Endothelial cell of umbilical vein (primary cell): ENCODE data around the gene COX5A. TPM values are rescaled to one million over a fixed set of nuclear protein-coding genes. Genes with fewer than 3 reads are reported as not detected.

Source experiments
- BruUV-seq: library from RNA; stranded (reverse); fragments of 400-500 nt; replicated peaks from 2 replicates; lab custom pipeline; 2021; lab: Mats Ljungman, UMichigan
- CTCF ChIA-PET: fragments of 300-600, 350-600 bp; sonication (Branson Sonifier 250); formaldehyde crosslinking; loops from one replicate; lab custom pipeline; 2021; ENCODE audit warnings: antibody characterized with exemption, inconsistent platforms; lab: Charles Lee
- POLR2A ChIA-PET: fragments of 300-600, 350-600 bp; sonication (Branson Sonifier 250); formaldehyde crosslinking; loops from one replicate; lab custom pipeline; 2021; ENCODE audit warnings: antibody characterized with exemption, inconsistent platforms; lab: Charles Lee
- DNase-seq: peaks from one replicate; pipeline ENCODE4 v3.0.0-alpha.2; 2011; ENCODE audit warnings: low read depth, low spot score
- FAIRE-seq: peaks from 2 replicates; lab custom pipeline; 2011; peaks lifted over from hg19 to GRCh38; lab: Jason Lieb, UNC
- H2AFZ ChIP-seq: 2 replicates; pipeline ENCODE4 v1.6.0; 2012; ENCODE audit warnings: low read depth, low read length, control low read depth, inconsistent platforms
- H3K27ac ChIP-seq: 2 replicates; pipeline ENCODE4 v1.5.1; 2011; ENCODE audit warnings: low read depth, mild to moderate bottlenecking, control low read depth, low read length, moderate library complexity; ENCODE audit not compliant: insufficient read depth
- H3K27me3 ChIP-seq, 2 experiments: 2 replicates each; pipeline versions ENCODE4 v1.6.0 to v1.6.1; 2011; ENCODE audit warnings: low read length in 2 of 2, mixed read lengths in 1 of 2; ENCODE audit not compliant: control insufficient read depth in 2 of 2, insufficient read depth in 2 of 2
- H3K36me3 ChIP-seq, 2 experiments: 2 replicates in 1 of 2; 3 replicates in 1 of 2; pipeline ENCODE4 v1.5.1; 2011; ENCODE audit warnings: low read length in 2 of 2, mild to moderate bottlenecking in 1 of 2, moderate library complexity in 1 of 2; ENCODE audit not compliant: control insufficient read depth in 2 of 2, insufficient read depth in 2 of 2; ENCODE audit errors: extremely low read depth in 1 of 2
- H3K4me1 ChIP-seq: 3 replicates; pipeline ENCODE4 v1.5.1; 2011; ENCODE audit warnings: mild to moderate bottlenecking, low read length; ENCODE audit not compliant: control insufficient read depth, insufficient read depth; ENCODE audit errors: extremely low read depth
- H3K4me2 ChIP-seq: 2 replicates; pipeline ENCODE4 v1.6.1; 2011; ENCODE audit warnings: low read length, control low read depth, mixed read lengths; ENCODE audit not compliant: insufficient read depth
- H3K4me3 ChIP-seq, 3 experiments: fragments of 200-600 bp in 1 of 3; sonication (generic), shearing (Covaris generic) in 1 of 3; replicated peaks in 1 of 3; 2 replicates each; pipeline ENCODE4 v1.5.1; 2011 to 2016; ENCODE audit warnings: control low read depth in 3 of 3, low read length in 3 of 3, mild to moderate bottlenecking in 2 of 3, inconsistent platforms in 1 of 3, low read depth in 1 of 3, moderate library complexity in 1 of 3; ENCODE audit not compliant: insufficient read depth in 1 of 3
- H3K79me2 ChIP-seq: 2 replicates; pipeline ENCODE4 v1.6.0; 2012; ENCODE audit warnings: low read length, inconsistent platforms; ENCODE audit not compliant: control insufficient read depth, insufficient read depth
- H3K9ac ChIP-seq: replicated peaks from 2 replicates; pipeline ENCODE3; 2011; ENCODE audit warnings: low read length, control low read depth; ENCODE audit not compliant: insufficient read depth; ENCODE audit errors: extremely low read depth
- H3K9me1 ChIP-seq: replicated peaks from 3 replicates; pipeline ENCODE4 v1.6.0; 2011; ENCODE audit warnings: mild to moderate bottlenecking, low read length; ENCODE audit not compliant: control insufficient read depth, insufficient read depth; ENCODE audit errors: extremely low read depth
- H3K9me3 ChIP-seq: replicated peaks from 2 replicates; pipeline ENCODE4 v1.5.1; 2012; ENCODE audit warnings: low read length, inconsistent platforms; ENCODE audit not compliant: control insufficient read depth, insufficient read depth
- H4K20me1 ChIP-seq: replicated peaks from 2 replicates; pipeline ENCODE3; 2011; ENCODE audit warnings: mild to moderate bottlenecking, low read length; ENCODE audit not compliant: control insufficient read depth, insufficient read depth; ENCODE audit errors: extremely low read depth
- CTCF ChIP-seq, 2 donors: IDR thresholded peaks; 1 replicate in 1 of 2; 2 replicates in 1 of 2; pipeline ENCODE4 v1.5.1; 2011; ENCODE audit warnings: low read length in 2 of 2, mild to moderate bottlenecking in 2 of 2, moderate library complexity in 2 of 2, control low read depth in 1 of 2, inconsistent platforms in 1 of 2, low read depth in 1 of 2; ENCODE audit not compliant: insufficient read depth in 1 of 2; ENCODE audit errors: extremely low read depth in 1 of 2
- EZH2 ChIP-seq: IDR thresholded peaks from 2 replicates; pipeline ENCODE4 v1.6.1; 2012; ENCODE audit warnings: borderline replicate concordance, low read depth, mild to moderate bottlenecking, moderate library complexity, low read length, inconsistent platforms; ENCODE audit not compliant: severe bottlenecking
- FOS ChIP-seq: IDR thresholded peaks from 2 replicates; pipeline ENCODE4 v1.6.1; 2011; ENCODE audit warnings: mild to moderate bottlenecking, low read length, moderate library complexity, borderline replicate concordance; ENCODE audit not compliant: insufficient read depth
- GATA2 ChIP-seq: IDR thresholded peaks from 2 replicates; pipeline ENCODE4 v1.7.0; 2011; ENCODE audit warnings: low read depth, mild to moderate bottlenecking, moderate library complexity, mixed read lengths, low read length; ENCODE audit not compliant: insufficient read length, insufficient read depth
- JUN ChIP-seq: IDR thresholded peaks from 2 replicates; pipeline ENCODE4 v1.6.1; 2011; ENCODE audit warnings: borderline replicate concordance, low read depth; ENCODE audit not compliant: insufficient read length, insufficient read depth
- MAX ChIP-seq: IDR thresholded peaks from 2 replicates; pipeline ENCODE4 v1.6.1; 2011; ENCODE audit not compliant: insufficient read depth, insufficient read length
- MYC ChIP-seq: IDR thresholded peaks from one replicate; pipeline ENCODE4 v1.6.1; 2011; ENCODE audit warnings: mild to moderate bottlenecking, low read depth, low read length
- POLR2A ChIP-seq: IDR thresholded peaks from 2 replicates; pipeline ENCODE4 v1.6.1; 2012; ENCODE audit warnings: low read depth, mild to moderate bottlenecking, control low read depth, low read length
- POLR2AphosphoS5 ChIP-seq: IDR thresholded peaks from 2 replicates; pipeline ENCODE4 v1.6.1; 2012; ENCODE audit warnings: low read depth, mild to moderate bottlenecking, control low read depth, low read length, moderate library complexity; ENCODE audit not compliant: insufficient read depth
- dilution Hi-C: fragments of 300-500 bp; cut with MboI; formaldehyde crosslinking; loops from one replicate; pipeline ENCODE4 v1.15.0; 2019; ENCODE audit warnings: low sequenced_read_pairs; ENCODE audit not compliant: extremely low pct_ligation_motif_present
- intact Hi-C: fragments of 100-400 bp; cut with micrococcal nuclease; formaldehyde crosslinking; loops from one replicate; pipeline ENCODE4 v1.10.0; 2022
- polyA plus RNA-seq, 4 experiments: library from polyadenylated mRNA; depleted of rRNA in 3 of 4; stranded (reverse) in 3 of 4; unstranded in 1 of 4; fragments of >200 nt; gene quantifications; 2 replicates each; pipeline versions ENCODE4 v1.2.1 to v1.2.3, GENCODE V29; 2011 to 2012; ENCODE audit warnings: missing spikeins in 1 of 4
- total RNA-seq: library from RNA; stranded (reverse); gene quantifications from 2 replicates; pipeline ENCODE4 v1.2.3, GENCODE V29; 2021

Gene COX5A
- total and polyA plus RNA-seq, 2 donors (not counting 3 experiments of a cell fraction or from before 2014, with no cell fraction given): 134 to 220 TPM

GRCh38 chr15:74977599-74977998 lies 39.7 kb upstream of the COX5A start:
- H3K4me1 ChIP-seq: no peaks in the 10 kb centered on the region
- H3K79me2 ChIP-seq: no peaks in the 10 kb centered on the region
- H4K20me1 ChIP-seq: no peaks in the 10 kb centered on the region
- ChIA-PET POLR2A (no interaction called here), CTCF (interaction anchor here (0.7 to 2.1 kb wide), 2 partner anchors 27 to 76 kb away, joined by 3 to 7 read pairs; no protein-coding TSS in a partner anchor)
- no peaks in the 10 kb centered on the region for H3K27me3 ChIP-seq
- H2AFZ ChIP-seq: no peak overlapping the region
- H3K27ac ChIP-seq: no peak overlapping the region
- H3K4me3 ChIP-seq: no peak overlapping the region
- H3K9me3 ChIP-seq: no peaks in the 10 kb centered on the region
- no peak overlapping the region for H3K4me2 ChIP-seq
- H3K9me1 ChIP-seq: no peaks in the 10 kb centered on the region
- intact Hi-C loops (no loop called here), dilution Hi-C loops (no loop called here)
- TF ChIP-seq POLR2A (no peak), MYC (no peak), JUN (no peak), FOS (no peak), POLR2AphosphoS5 (no peak), MAX (no peak), CTCF (IDR thresholded peaks at IDR 0.05; ENCODE audit: extremely low read depth in 1 of 2, insufficient read depth in 1 of 2, low read depth in 1 of 2, low read length in 2 of 2) (no peak), GATA2 (no peak), EZH2 (no peak)
- DNase-seq: no peak
- no peak for FAIRE-seq
- H3K36me3 ChIP-seq: no peaks in the 10 kb centered on the region
- no TSS peak for BruUV-seq
- no peak overlapping the region for H3K9ac ChIP-seq
